GM18498 (cell line): Measurements from ENCODE around the gene CMIP.

Experiments used
- ATAC-seq: cut with Tn5 transposase; IDR thresholded peaks from one replicate; pipeline ENCODE4 v1.9.1; 2021; ENCODE audit warnings: mild to moderate bottlenecking, moderate library complexity; ENCODE audit not compliant: unreplicated experiment

Gene CMIP

DNA sequence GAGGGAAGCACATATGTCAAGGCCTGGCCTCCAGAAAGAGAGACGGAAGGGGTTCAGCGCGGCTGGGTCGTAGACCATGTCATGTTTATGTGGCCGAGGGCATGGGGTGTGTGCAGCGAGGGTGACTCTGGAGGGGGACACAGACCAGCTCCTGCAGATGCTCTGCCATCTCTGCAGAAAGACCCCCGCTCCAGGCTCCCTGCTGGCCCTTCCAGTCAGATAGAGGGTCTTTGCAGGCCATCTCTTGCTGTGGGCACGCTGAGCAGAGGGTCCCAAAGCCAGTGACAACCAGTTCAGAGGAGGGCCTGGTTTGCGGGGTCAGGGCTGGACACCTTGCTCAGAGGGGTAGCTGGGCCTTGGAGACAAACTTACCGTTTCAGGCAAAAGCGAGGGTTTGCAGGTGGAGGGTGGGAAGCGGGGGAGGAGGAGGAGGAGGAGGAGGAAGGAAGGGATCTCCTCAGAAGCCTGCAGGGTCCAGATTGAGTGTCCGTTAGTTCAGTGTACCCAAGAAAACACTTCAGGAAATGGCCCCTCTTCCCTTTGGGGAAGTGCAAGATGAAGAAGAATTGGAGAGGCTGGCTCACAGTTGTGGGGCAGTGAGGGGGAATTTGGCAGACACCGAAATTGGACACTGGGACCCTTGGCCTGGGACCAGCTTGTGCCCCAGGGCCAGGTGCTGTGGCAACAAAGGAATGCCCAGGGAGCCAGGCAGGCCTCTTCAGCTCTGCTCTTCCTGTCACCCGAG lies 102.8 kb downstream of the CMIP start:
- ATAC-seq = no peak

DNA sequence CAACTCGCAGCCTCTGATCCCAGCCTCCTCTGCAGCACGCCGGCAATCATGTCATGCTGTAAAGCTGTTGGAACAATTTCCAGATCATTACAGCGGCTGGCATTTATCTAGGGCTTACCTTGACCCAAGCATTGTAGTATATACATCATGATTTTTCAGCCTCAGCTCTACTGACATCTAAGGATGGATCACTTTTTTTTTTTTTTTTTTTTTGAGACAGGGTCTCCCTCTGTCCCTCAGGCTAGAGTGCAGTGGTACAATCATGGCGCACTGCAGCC lies 103.3 kb downstream of the CMIP start:
- ATAC-seq = no peak

DNA sequence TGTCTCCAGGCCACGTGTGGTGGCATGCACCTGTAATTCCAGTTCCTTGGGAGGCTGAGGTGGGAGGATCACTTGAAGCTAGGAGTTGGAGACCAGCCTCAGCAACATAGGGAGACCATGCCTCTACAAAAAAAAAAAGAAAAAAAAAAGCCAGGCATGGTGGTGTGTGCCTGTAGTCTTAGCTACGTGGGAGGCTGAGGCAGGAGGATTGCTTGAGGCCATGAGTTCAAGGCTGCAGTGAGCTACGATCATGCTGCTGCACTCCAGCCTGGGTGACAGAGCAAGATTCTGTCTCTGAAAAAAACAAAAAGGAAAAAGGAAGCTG lies 103.9 kb downstream of the CMIP start:
- ATAC-seq = no peak

DNA sequence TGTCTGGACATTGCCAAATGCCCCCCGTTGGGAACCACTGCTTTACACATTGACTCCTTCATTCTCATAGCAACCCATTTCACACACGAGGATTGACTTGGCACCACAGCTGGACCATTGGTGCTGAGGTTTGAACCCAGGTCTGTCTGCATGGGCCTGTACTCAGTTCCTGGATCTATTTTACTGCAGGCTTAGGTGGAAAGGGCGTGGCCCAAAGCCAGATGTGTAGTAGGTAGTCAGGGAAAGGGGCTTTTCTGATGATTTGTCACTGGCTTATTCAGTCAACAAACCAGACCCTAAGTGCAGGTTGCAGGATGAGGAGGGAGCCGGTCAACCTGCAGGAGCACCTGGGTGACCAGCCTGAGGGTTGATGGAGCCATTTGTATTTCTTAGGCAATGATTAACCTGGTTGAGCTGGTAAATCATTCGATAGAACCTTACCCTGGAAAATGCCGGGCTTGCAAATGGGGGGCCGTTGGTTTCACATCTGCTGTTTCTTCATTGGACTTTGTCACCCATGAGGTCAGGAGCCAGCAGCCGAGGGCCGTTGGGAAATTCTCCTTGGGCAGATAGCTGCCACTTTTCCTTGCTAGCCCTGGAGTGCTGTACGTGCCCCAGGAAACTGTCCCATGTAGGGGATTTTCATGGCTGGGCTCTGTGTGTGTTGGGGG lies 104.4 kb downstream of the CMIP start:
- ATAC-seq = no peak

DNA sequence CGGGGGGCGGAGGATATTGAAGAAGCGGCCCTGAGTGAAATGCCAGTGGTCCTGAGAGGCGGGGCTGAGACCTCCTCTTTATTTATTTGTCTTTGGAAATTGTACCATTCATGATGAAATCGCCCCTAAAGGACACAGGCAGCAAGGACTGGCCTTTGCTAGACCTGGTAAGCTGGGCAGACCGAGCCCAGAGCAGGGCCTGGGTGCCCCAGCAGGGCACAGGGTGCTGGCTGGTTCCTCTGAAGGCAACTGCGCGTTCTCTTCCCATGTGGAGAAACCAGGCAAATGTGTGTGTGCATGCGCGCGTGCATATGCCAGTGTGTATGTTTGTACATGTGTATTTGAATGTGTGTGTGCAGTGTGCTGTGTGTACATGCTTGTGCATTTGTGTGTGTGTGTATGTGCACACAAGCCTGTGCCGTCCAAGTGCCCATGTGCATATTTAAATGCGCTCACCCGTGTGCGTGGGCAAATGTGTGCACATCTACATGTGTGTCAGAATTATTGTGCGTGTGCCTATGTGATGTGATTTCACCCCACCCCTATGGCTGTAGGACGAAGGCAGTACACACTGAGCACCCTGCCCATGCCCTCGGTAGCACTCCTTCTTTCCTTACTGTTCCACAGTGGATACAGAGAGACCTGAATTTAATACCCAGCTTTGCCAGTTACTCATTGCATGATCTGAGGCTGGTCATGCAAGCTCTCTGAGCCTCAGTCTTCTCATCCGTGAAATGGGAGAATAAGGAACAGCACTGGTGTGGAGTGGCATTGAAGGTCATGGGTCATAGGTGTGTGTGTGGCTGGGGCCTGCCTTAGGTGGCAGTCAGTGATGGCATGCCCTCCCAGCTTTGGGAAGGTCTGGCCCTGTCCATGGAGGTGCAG lies 105.2 kb downstream of the CMIP start:
- ATAC-seq = no peak

DNA sequence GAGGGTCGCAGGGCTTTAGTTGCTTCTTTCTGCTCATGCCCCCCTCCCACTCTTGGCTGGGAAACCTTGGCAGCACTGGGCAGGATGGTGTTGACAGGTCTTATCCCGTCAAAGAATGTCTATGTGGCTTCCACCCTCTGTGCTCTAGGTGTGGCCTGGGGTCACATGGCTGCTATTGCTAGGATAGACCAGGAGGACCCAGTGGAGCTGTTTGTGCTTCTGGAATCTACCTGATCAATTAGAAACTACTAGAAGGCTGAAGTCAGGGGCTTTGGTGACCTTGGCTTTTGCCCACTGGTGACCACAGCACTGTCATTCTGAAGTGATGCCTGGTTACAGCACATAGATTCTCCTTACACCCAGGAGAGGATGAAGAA lies 105.8 kb downstream of the CMIP start:
- no peak for ATAC-seq

DNA sequence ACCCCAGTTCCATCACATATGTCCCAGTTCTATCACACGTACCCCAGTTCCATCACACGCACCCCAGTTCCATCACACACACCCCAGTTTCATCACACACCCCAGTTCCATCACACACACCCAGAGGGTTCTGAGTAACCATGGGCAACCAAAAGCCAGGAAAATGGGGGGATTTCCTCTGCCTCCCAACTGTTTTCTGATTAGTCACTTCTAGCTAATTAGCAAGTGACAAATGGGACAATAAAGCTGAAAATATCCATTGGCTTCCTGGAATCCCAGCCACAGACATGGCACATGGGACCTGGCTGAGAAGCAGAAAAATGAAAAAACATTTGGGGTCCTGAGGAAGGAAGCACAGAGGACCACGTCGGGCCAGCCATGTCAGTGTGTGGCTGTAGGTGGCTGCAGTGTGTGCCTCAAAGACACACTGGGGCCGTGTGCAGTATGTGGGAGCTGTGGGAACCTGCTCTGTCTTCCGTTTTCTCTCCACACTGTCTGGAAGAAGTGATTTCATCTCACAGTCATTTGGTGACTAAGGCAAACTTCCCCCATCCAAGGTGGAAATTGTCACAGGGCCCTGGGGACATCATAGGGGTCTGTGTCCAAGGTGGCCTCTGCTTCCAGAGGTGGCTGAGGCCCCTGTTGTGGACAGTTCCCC lies 106.7 kb downstream of the CMIP start:
- no peak for ATAC-seq

DNA sequence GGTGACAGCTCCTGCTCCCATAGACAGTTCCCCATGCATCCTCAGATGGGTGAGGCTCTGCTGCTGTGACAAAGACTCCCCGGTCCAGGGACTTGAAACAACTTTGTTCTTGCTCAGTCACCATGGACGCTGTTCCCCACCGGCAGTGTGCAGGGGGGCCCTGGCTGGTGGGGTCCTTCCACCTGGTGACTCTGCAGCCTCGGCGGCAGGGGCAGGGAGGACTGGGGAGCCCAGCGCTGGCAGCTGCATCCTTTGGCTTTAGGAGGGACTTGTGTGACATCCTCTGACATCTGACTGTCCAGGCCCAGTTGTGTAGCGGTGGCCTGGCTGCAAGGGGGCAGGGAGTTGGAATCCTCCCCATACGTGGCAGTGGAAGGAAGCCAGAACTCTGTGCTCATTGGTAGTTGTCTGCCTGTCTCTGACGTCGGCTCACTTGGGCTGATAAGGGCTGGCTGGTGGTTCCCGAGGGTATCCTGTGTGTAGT lies 107.3 kb downstream of the CMIP start:
- no peak for ATAC-seq

DNA sequence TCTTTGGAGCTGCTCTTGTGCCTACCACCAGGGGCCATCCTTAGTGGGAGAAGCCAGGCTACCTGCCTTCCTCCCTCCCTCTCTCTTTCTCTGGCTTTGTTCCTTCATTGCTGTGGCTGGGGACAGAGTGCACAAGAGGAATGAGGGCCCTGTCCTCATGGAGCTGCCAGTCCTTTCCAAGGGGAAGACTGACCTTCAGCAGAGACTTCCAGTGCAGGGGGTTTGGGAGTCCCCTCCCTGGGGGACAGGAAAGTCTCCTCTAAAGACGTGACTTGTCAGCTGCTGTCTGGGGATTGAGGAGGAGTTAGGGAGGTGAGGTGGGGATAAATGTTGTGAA lies 108.1 kb downstream of the CMIP start:
- no peak for ATAC-seq

DNA sequence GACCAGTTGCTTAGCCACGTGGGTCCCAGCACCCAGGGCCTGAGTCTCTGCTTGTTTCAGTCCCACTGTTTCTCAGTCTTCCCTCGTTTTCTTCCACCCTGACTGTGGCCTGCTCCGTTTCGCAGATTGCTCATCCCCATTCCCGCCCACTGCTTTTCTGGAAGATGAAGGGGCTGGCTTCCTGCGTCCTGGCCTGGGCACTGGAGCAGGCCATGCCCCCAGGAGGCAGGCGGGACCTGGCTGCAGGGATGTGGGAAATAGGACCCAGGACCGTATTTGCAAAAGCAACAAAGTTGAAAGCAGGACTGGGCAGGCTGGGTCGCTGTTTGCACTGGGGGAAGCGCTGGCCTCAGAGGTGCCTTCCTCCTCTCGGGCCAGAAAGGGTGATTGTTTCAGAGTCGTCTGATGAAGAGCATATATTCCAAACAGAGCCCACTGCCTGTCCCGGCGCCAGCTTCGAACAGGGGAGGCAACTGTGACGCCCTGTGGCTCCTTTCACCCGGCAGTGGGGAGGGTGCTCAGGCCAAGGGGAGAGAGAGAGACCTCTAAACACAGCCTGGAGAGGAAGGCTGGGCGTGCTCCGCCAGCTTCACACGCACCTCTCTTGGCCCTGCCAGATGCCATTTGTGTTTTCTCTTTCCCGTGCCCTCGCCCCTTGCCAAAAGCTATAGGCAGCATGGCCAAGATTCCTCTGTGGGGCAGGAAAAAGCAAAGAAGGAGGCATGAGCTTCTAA lies 108.6 kb downstream of the CMIP start:
- ATAC-seq = no peak

DNA sequence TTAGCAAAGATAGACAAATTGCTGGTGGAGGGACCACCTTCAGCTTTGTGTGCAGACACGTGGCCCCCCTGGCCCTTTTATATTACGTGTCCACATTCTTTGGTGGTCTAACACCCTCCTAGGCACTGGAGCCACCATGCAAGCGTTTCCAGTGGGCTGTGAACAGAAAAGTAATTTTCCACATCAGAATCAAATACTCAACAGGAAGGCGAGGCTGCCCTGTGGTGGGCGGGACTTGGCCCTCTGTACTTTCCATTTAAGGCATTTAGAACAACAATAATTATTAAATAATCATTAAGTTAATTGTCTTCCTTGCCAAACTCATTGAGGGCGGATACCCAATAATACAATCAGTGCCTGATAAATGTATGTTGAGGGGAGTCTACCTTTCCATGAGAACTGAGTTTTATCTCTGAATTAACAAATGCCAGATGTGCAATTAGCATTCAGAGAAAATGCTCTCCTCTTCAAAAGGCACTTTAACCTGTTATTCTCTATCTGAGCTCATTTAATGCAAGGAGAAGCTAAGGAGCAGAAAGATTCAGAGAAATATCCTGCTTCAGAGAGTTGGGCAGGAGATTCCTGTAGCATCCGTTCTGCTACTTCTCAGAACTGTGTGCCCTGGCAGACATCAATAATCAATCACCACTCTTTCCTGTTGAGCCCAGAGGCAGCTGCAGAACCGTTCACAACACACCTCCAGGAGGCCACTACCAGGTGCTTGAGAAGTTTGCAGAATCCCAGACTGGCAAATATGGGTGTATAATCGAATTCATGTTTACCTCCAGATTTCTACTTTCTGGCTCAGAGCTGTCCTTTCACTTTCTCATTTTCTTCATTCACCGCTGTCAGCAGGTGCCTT lies 109.4 kb downstream of the CMIP start:
- ATAC-seq = no peak

DNA sequence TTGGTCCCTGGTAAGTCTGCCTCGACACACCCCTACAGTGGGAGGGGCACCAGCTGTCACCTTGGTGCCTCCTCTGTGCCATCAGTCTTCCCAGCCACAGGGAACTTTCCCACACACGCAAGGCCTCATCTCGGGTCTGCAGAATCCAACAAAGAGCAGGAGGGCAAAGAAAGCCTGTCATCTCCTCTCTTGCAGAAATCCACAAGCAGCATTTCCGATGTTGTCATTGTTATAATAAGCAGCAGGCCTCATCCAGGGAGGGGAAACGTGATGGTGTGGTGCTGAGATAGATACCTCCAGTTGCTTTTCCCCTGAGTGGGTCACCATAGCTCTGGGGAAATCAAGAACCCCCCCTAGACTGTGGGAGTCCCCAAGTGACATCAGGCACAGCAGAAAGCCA lies 110.4 kb downstream of the CMIP start:
- ATAC-seq = no peak

DNA sequence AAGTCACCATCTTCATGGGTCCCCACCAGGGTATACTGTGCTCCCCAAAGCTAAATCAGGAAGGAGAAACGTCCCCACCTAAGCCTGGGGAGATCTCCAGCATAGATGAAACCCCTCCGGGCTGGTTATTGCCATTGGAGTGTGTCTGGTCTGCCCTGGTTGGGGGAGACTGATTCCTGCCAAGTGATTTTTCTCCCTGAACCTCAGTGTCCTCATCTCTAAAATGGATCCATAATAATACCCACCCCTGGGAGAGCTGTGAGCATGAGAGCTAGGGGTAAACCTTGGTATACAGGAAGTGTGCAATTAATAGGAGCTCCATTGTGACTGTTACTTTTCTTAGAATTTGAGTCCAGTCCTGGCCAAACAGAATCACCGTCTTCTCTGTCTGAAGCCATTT lies 111.1 kb downstream of the CMIP start:
- no peak for ATAC-seq

DNA sequence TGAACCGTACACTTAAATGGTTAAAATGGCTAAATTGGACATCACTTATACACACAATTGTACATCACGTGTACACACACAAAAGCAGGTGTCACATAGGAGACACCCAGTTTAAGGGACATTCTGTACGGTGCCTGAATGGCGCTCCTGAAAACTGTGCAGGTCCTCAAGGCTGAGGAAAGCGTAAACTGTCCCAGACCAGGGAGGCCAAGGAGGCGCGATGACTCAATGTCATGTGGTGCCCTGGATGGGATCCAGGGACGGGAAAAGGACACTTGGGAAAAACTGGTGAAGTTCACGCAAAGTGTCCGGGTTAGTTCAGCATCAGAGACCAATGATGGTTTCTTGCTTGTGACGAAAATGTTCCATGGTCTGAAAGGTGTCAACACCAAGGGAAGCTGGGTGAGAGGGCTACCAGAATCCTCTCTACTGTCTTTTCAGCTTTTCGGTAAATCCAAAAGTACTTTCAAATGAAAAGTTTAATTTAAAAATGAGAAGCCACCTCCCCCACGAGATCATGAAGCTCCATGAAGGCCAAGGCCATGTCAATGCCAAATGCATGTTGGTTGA lies 112.2 kb downstream of the CMIP start:
- no peak for ATAC-seq

DNA sequence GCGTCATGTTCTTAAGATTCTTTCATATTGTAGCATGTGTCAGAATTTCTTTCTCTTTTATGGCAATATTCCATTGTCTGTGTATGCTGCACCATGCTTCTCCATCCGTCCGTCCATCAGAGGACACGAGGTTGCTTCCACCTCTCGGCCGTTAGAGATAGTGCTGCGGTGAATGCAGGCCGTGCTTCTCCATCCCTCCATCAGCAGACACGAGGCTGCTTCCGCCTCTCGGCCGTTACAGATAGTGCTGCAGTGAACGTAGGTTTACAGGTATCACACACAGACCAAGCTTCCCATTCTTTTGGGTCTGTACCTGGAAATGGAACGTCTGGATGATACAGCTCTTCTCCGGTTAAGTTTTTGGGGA lies 113.5 kb downstream of the CMIP start:
- ATAC-seq = no peak

DNA sequence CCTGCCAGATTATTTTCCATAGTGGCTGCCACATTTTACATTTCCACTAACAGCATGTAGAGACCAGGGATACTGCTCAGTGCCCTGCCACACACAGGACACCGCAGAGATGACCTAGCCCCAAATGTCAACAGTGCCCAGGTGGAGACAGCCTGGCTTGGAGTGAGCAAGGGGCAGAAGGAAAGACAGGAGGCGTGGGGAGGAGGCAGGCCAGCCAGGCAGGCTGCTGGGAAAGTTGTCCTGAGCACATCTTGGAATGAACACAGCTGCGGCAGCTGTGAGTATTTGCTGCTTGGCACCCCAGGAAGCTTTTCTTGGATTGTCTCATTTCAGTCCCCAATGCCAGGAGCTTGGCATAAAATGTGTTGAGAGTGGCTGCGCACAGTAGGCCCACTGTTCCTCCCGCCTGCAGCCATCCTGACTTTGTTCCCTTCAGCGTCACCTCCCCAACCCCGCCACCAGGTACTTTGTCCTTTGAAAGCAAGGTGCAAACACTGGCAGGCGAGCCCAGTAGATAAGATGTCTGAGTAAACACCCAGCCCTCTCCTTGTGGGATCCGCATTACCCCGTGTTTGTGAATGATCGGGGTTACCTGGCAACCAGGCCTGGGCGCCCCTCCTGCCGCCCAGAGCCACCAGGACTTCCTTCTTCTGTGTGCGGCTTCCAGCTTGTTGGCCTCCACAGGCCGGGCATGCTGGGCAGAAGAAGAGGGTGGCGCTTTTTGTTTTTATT lies 114.0 kb downstream of the CMIP start:
- no peak for ATAC-seq

DNA sequence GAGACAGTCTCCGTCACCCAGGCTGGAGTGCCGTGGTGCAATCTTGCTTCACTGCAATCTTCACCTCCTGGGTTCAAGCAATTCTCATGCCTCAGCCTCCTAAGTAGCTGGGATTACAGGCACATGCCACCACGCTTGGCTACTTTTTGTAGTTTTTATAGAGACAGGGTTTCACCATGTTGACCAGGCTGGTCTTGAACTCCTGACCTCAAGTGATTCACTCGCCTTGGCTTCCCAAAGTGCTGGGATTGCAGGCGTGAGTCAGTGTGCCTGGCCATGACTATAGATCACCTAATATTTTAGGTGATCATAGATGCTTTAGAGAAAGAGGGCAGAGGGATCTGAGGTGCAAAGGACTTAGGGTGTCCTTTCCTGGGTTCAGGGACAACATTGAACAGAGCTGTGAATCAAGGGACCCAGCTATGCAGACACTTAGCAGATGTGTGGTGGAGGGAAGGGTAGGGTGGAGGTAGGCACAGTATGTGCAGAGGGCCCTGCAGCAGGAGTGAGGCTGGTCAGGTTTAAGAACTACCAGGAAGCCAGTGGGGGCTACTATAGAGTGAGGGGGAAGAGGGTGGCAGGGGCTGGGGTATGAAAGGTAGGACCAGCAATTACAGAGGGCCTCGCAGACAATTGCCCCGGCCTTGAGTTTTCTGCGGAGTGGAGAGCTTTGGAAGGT lies 116.5 kb downstream of the CMIP start:
- ATAC-seq = no peak

DNA sequence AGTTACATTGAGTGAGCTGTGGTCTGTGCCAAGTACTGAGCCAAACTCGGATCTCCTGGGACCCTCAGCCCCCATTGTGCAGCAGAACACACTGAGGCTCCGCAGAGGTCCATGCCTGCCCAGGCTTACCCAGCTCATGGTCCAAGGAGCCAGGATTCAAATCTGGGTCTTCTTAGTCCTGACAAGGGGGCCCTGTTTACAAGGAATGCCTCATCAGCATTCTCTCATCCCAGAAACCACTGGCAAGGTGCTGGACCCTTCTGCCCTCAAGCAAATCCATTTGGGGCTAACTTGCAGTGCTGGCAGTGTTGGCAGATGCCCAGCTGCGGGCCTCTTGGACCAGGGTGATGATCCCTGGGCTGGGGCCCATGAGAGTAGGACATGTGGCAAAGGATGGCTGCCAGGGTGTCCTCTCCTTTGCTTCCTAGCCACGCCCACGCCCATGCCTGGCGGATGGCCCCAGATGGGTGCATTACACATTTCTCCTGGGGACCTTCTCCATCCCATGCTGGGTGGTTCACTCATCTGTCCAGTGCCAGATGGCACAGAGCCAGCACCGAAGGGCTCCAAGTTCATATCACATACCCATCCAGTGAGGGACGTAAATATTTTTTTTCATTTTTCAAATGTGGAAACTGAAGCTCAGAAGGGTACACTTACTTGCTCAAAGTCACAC lies 117.7 kb downstream of the CMIP start:
- no peak for ATAC-seq
